Measurements from ENCODE around the gene ANXA6. TPM values are rescaled to one million over a fixed set of nuclear protein-coding genes. Genes with fewer than 3 reads are reported as not detected.

ANXA6 gene
- total and polyA plus RNA-seq, 9 of the 15 experiments (the other 6 are each of a cell fraction or from before 2014, with no cell fraction given): 0.70 to 13.2 (median 8.3) TPM

- TF ChIP-seq, protein P1, sequence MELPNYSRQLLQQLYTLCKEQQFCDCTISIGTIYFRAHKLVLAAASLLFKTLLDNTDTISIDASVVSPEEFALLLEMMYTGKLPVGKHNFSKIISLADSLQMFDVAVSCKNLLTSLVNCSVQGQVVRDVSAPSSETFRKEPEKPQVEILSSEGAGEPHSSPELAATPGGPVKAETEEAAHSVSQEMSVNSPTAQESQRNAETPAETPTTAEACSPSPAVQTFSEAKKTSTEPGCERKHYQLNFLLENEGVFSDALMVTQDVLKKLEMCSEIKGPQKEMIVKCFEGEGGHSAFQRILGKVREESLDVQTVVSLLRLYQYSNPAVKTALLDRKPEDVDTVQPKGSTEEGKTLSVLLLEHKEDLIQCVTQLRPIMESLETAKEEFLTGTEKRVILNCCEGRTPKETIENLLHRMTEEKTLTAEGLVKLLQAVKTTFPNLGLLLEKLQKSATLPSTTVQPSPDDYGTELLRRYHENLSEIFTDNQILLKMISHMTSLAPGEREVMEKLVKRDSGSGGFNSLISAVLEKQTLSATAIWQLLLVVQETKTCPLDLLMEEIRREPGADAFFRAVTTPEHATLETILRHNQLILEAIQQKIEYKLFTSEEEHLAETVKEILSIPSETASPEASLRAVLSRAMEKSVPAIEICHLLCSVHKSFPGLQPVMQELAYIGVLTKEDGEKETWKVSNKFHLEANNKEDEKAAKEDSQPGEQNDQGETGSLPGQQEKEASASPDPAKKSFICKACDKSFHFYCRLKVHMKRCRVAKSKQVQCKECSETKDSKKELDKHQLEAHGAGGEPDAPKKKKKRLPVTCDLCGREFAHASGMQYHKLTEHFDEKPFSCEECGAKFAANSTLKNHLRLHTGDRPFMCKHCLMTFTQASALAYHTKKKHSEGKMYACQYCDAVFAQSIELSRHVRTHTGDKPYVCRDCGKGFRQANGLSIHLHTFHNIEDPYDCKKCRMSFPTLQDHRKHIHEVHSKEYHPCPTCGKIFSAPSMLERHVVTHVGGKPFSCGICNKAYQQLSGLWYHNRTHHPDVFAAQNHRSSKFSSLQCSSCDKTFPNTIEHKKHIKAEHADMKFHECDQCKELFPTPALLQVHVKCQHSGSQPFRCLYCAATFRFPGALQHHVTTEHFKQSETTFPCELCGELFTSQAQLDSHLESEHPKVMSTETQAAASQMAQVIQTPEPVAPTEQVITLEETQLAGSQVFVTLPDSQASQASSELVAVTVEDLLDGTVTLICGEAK (IDR thresholded peaks at IDR 0.05): peak; percentile 71
- TF ChIP-seq, protein P1 (CRISPR knock-in tag; IDR thresholded peaks at IDR 0.05): no peak
- TF ChIP-seq MYNN (IDR thresholded peaks at IDR 0.05) (no peak; the same call in 1 of the 2 replicates), MYNN (CRISPR knock-in tag; IDR thresholded peaks at IDR 0.05) (no peak), MBD2 (IDR thresholded peaks at IDR 0.05; ENCODE audit: borderline replicate concordance, low read depth) (peak; percentile 55; the same call in 1 of the 2 replicates)
- TF ChIP-seq, protein P2, sequence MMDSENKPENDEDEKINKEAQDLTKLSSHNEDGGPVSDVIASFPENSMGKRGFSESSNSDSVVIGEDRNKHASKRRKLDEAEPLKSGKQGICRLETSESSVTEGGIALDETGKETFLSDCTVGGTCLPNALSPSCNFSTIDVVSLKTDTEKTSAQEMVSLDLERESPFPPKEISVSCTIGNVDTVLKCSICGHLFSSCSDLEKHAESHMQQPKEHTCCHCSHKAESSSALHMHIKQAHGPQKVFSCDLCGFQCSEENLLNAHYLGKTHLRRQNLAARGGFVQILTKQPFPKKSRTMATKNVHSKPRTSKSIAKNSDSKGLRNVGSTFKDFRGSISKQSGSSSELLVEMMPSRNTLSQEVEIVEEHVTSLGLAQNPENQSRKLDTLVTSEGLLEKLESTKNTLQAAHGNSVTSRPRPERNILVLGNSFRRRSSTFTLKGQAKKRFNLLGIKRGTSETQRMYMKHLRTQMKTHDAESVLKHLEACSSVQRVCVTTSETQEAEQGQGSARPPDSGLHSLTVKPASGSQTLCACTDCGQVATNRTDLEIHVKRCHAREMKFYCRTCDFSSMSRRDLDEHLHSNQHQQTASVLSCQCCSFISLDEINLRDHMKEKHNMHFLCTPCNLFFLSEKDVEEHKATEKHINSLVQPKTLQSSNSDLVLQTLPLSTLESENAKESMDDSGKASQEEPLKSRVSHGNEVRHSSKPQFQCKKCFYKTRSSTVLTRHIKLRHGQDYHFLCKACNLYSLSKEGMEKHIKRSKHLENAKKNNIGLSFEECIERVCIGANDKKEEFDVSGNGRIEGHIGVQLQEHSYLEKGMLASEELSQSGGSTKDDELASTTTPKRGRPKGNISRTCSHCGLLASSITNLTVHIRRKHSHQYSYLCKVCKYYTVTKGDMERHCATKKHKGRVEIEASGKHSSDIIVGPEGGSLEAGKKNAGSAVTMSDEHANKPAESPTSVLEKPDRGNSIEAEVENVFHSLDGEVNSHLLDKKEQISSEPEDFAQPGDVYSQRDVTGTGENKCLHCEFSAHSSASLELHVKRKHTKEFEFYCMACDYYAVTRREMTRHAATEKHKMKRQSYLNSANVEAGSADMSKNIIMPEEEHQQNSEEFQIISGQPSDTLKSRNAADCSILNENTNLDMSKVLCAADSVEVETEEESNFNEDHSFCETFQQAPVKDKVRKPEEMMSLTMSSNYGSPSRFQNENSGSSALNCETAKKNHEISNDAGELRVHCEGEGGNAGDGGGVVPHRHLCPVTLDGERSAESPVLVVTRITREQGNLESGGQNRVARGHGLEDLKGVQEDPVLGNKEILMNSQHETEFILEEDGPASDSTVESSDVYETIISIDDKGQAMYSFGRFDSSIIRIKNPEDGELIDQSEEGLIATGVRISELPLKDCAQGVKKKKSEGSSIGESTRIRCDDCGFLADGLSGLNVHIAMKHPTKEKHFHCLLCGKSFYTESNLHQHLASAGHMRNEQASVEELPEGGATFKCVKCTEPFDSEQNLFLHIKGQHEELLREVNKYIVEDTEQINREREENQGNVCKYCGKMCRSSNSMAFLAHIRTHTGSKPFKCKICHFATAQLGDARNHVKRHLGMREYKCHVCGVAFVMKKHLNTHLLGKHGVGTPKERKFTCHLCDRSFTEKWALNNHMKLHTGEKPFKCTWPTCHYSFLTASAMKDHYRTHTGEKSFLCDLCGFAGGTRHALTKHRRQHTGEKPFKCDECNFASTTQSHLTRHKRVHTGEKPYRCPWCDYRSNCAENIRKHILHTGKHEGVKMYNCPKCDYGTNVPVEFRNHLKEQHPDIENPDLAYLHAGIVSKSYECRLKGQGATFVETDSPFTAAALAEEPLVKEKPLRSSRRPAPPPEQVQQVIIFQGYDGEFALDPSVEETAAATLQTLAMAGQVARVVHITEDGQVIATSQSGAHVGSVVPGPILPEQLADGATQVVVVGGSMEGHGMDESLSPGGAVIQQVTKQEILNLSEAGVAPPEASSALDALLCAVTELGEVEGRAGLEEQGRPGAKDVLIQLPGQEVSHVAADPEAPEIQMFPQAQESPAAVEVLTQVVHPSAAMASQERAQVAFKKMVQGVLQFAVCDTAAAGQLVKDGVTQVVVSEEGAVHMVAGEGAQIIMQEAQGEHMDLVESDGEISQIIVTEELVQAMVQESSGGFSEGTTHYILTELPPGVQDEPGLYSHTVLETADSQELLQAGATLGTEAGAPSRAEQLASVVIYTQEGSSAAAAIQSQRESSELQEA (IDR thresholded peaks at IDR 0.05; ENCODE audit: low read depth): peak; percentile 73; the same call in 1 of the 2 replicates
- TF ChIP-seq, protein P3, sequence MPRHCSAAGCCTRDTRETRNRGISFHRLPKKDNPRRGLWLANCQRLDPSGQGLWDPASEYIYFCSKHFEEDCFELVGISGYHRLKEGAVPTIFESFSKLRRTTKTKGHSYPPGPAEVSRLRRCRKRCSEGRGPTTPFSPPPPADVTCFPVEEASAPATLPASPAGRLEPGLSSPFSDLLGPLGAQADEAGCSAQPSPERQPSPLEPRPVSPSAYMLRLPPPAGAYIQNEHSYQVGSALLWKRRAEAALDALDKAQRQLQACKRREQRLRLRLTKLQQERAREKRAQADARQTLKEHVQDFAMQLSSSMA (CRISPR knock-in tag; IDR thresholded peaks at IDR 0.05): 0 out of 2 replicates have a peak, but pooled peaks have one; percentile 18
These were observed 76.8 kb downstream of the ANXA6 start, which contains the start of gene TNIP1 (continued) for GRCh38 chr5:151080613-151081430.
